A673 (cell line): ENCODE data around the gene DIS3L2. TPM values are rescaled to one million over a fixed set of nuclear protein-coding genes. Genes with fewer than 3 reads are reported as not detected.

Experiments used
- BruUV-seq: library from RNA; stranded (reverse); fragments of 400-500 nt; replicated peaks from 2 replicates; lab custom pipeline; 2021; lab: Mats Ljungman, UMichigan
- CTCF ChIA-PET: fragments of 300-600 bp; sonication (Branson Sonifier 250); formaldehyde crosslinking; loops from one replicate; lab custom pipeline; 2022; ENCODE audit warnings: antibody characterized with exemption; lab: Charles Lee
- POLR2A ChIA-PET: fragments of 300-600 bp; sonication (Branson Sonifier 250); formaldehyde crosslinking; loops from one replicate; lab custom pipeline; 2022; ENCODE audit warnings: antibody characterized with exemption; ENCODE audit not compliant: low non-redundant PET; lab: Charles Lee
- DNase-seq: peaks from one replicate; pipeline ENCODE4 v3.0.0-alpha.2; 2015; ENCODE audit warnings: low spot score
- H3K27ac ChIP-seq: fragments of 200-600 bp; sonication (generic); 2 replicates; pipeline ENCODE4 v1.5.1; 2016; ENCODE audit warnings: mixed run types, low read depth, mild to moderate bottlenecking, mixed read lengths, antibody characterized with exemption, low read length; ENCODE audit not compliant: poor library complexity, severe bottlenecking
- H3K27me3 ChIP-seq: fragments of 200-600 bp; sonication (generic); replicated peaks from 2 replicates; pipeline ENCODE4 v1.6.1; 2017; ENCODE audit warnings: mixed run types, low read depth, mild to moderate bottlenecking, mixed read lengths, antibody characterized with exemption, low read length; ENCODE audit not compliant: insufficient read depth, poor library complexity
- H3K36me3 ChIP-seq: fragments of 200-600 bp; sonication (generic); 2 replicates; pipeline ENCODE4 v1.6.1; 2016; ENCODE audit warnings: mixed run types, mild to moderate bottlenecking, mixed read lengths, antibody characterized with exemption, low read length; ENCODE audit not compliant: insufficient read depth, poor library complexity, severe bottlenecking
- H3K4me1 ChIP-seq: fragments of 200-600 bp; sonication (generic); 2 replicates; pipeline ENCODE4 v1.6.1; 2017; ENCODE audit warnings: mixed run types, mild to moderate bottlenecking, mixed read lengths, antibody characterized with exemption, low read length; ENCODE audit not compliant: insufficient read depth, poor library complexity, severe bottlenecking
- H3K4me3 ChIP-seq: fragments of 200-600 bp; sonication (generic); 2 replicates; pipeline ENCODE4 v1.5.1; 2016; ENCODE audit warnings: low read depth, mixed run types, mild to moderate bottlenecking, mixed read lengths, low read length; ENCODE audit not compliant: poor library complexity, severe bottlenecking
- H3K9me3 ChIP-seq: fragments of 200-600 bp; sonication (generic); 2 replicates; pipeline ENCODE4 v1.6.1; 2016; ENCODE audit warnings: mixed run types, low read depth, mild to moderate bottlenecking, mixed read lengths, antibody characterized with exemption, low read length; ENCODE audit not compliant: poor library complexity, severe bottlenecking
- CTCF ChIP-seq: fragments of 300-800, 200-600 bp; sonication (generic); conservative IDR thresholded peaks from 2 replicates; pipeline ENCODE4 v1.5.1; 2017; ENCODE audit warnings: low read depth, mild to moderate bottlenecking, antibody characterized with exemption, low read length, moderate library complexity, mixed read lengths
- EZH2 ChIP-seq: fragments of 200-600 bp; sonication (generic); IDR thresholded peaks from 2 replicates; pipeline ENCODE4 v1.6.1; 2017; ENCODE audit warnings: borderline replicate concordance, low read depth, mild to moderate bottlenecking, mixed read lengths, antibody characterized with exemption, low read length; ENCODE audit not compliant: poor library complexity, severe bottlenecking
- intact Hi-C: fragments of 100-400 bp; cut with micrococcal nuclease; formaldehyde crosslinking; loops from one replicate; pipeline ENCODE4 v1.10.0; 2022; ENCODE audit not compliant: unreplicated experiment
- total RNA-seq: library from RNA; stranded (reverse); gene quantifications from 2 replicates; pipeline ENCODE4 v1.2.3, GENCODE V29; 2021

DIS3L2 gene
- total RNA-seq, 1 experiment from 2014 or later, result 38.7 TPM

- Histone ChIP-seq H3K4me1 (peaks cover 14% of the 10 kb centered on the region), H3K36me3 (no peaks in the 10 kb centered on the region), H3K27ac (no peak overlapping the region), H3K4me3 (no peak overlapping the region), H3K9me3 (no peaks in the 10 kb centered on the region), H3K27me3 (peaks cover 37% of the 10 kb centered on the region)
- POLR2A ChIA-PET, result no interaction called here
- no peak for DNase-seq
- BruUV-seq, result no TSS peak
- intact Hi-C loops, result loop anchor here (10.0 kb wide), 1 partner anchor 367 kb away; no protein-coding TSS in a partner anchor
- TF ChIP-seq CTCF, result no peak
- no peak for TF ChIP-seq EZH2
- CTCF ChIA-PET, result no interaction called here
Observed at GRCh38 chr2:231927566-231927890, 34.0 kb upstream of the DIS3L2 start.

DNA sequence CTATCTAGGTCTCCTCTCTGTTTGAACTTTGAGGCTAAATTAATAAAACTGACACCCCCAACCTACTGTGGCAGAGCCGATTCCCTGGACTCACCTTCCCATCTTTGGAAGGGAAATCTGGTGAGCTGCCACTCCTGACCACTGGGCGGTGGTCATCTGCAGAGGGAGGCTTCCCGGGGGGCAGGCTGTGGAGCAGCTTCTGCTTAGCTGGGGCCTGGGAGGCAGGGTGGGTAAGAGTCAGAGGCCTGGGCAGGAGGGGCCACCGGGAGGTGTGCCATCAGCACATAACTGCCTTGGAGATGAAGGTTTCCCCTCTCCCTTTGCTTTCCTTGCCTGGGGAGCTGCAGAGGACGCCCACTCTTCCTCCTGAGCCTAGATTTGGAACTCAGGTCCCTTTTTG is 33.0 kb upstream of the DIS3L2 start:
- Histone ChIP-seq H3K4me3 (no peak overlapping the region), H3K9me3 (no peaks in the 10 kb centered on the region), H3K27ac (no peak overlapping the region), H3K27me3 (peaks cover 37% of the 10 kb centered on the region), H3K4me1 (peaks cover 14% of the 10 kb centered on the region), H3K36me3 (no peaks in the 10 kb centered on the region)
- CTCF ChIA-PET, result no interaction called here
- intact Hi-C loops, result loop anchor here (10.0 kb wide), 1 partner anchor 366 kb away; no protein-coding TSS in a partner anchor
- TF ChIP-seq CTCF, result no peak
- TF ChIP-seq EZH2, result no peak
- no peak for DNase-seq
- no TSS peak for BruUV-seq
- POLR2A ChIA-PET, result no interaction called here

- no peak for DNase-seq
- Histone ChIP-seq H3K4me3 (no peak overlapping the region), H3K4me1 (peaks cover 14% of the 10 kb centered on the region), H3K27me3 (peaks cover 32% of the 10 kb centered on the region), H3K36me3 (no peaks in the 10 kb centered on the region), H3K27ac (no peak overlapping the region), H3K9me3 (no peaks in the 10 kb centered on the region)
- POLR2A ChIA-PET, result no interaction called here
- CTCF ChIA-PET, result interaction anchor here (0.5 kb wide), 1 partner anchor 45 kb away, joined by 3 read pairs; no protein-coding TSS in a partner anchor
- BruUV-seq, result no TSS peak
- no peak for TF ChIP-seq EZH2
- no peak for TF ChIP-seq CTCF
- intact Hi-C loops, result loop anchor here (10.0 kb wide), 1 partner anchor 366 kb away; no protein-coding TSS in a partner anchor
Observed at GRCh38 chr2:231928901-231929725, 32.4 kb upstream of the DIS3L2 start.
